GM18502 (cell line): ENCODE measurements around the gene ESYT2.
"Not testable (repeated sequence)": the region's sequence is repeated elsewhere in the genome, so short reads cannot be mapped to it uniquely, and the experiment has no call there.

Source experiments
- ATAC-seq: cut with Tn5 transposase; IDR thresholded peaks from one replicate; pipeline ENCODE4 v1.9.1; 2021; ENCODE audit warnings: mild to moderate bottlenecking; ENCODE audit not compliant: unreplicated experiment, poor library complexity

The ESYT2 gene

GRCh38 chr7:158704524-158705233 lies 124.6 kb downstream of the ESYT2 start, which contains the start of gene NCAPG2:
NCAPG2 (minus strand) TSS chr7:158704804; CDS start chr7:158701899, 2,905 bp downstream.
- ATAC-seq = peak; percentile 98

GRCh38 chr7:158703679-158704523 lies 125.4 kb downstream of the ESYT2 start:
- ATAC-seq = not testable (repeated sequence)

GRCh38 chr7:158702944-158703343 lies 126.4 kb downstream of the ESYT2 start:
- no peak for ATAC-seq

- ATAC-seq = no peak
Measured at GRCh38 chr7:158702196-158702595, 127.1 kb downstream of the ESYT2 start.

- ATAC-seq = no peak
Measured at GRCh38 chr7:158700008-158700407, 129.3 kb downstream of the ESYT2 start.

GRCh38 chr7:158699341-158699740 lies 130.0 kb downstream of the ESYT2 start:
- ATAC-seq = no peak

- no peak for ATAC-seq
Measured at GRCh38 chr7:158698657-158699195, 130.6 kb downstream of the ESYT2 start.

GRCh38 chr7:158697597-158697996 lies 131.7 kb downstream of the ESYT2 start:
- ATAC-seq = not testable (repeated sequence)

- peak; percentile 51 for ATAC-seq
Measured at GRCh38 chr7:158695726-158696452, 133.4 kb downstream of the ESYT2 start.

- no peak for ATAC-seq
Measured at GRCh38 chr7:158695056-158695455, 134.3 kb downstream of the ESYT2 start.

- no peak for ATAC-seq
Measured at GRCh38 chr7:158694650-158695049, 134.7 kb downstream of the ESYT2 start.

GRCh38 chr7:158689488-158689887 lies 139.8 kb downstream of the ESYT2 start:
- no peak for ATAC-seq

- no peak for ATAC-seq
Measured at GRCh38 chr7:158687406-158687805, 141.9 kb downstream of the ESYT2 start.

GRCh38 chr7:158685693-158686092 lies 143.6 kb downstream of the ESYT2 start:
- no peak for ATAC-seq

GRCh38 chr7:158684329-158684728 lies 145.0 kb downstream of the ESYT2 start:
- no peak for ATAC-seq

GRCh38 chr7:158683541-158683940 lies 145.8 kb downstream of the ESYT2 start:
- ATAC-seq = no peak

- ATAC-seq = no peak
Measured at GRCh38 chr7:158682456-158682855, 146.9 kb downstream of the ESYT2 start.
